GM12872 (cell line): Measurements from ENCODE around the gene DOCK2.

Experiments
- CTCF ChIP-seq: IDR thresholded peaks from 3 replicates; pipeline ENCODE4 v1.5.1; 2011; ENCODE audit warnings: low read depth, mild to moderate bottlenecking, low read length, moderate library complexity; ENCODE audit not compliant: insufficient read depth

The DOCK2 gene

GRCh38 chr5:169988206-169988605 is 351.1 kb downstream of the DOCK2 start:
- no peak for TF ChIP-seq CTCF

GRCh38 chr5:169988947-169989346 is 351.9 kb downstream of the DOCK2 start:
- no peak for TF ChIP-seq CTCF

GRCh38 chr5:169989365-169989764 is 352.3 kb downstream of the DOCK2 start:
- TF ChIP-seq CTCF, result no peak

GRCh38 chr5:169991115-169991869 is 354.2 kb downstream of the DOCK2 start:
- no peak for TF ChIP-seq CTCF

- TF ChIP-seq CTCF, result no peak
Observed at GRCh38 chr5:169992789-169993484, 355.9 kb downstream of the DOCK2 start.

GRCh38 chr5:169993485-169993790 is 356.4 kb downstream of the DOCK2 start:
- no peak for TF ChIP-seq CTCF

GRCh38 chr5:169997798-169998197 is 360.7 kb downstream of the DOCK2 start:
- no peak for TF ChIP-seq CTCF
